Naive B cell (primary cell): ENCODE results near the gene OR8B8. TPM values are rescaled to one million over a fixed set of nuclear protein-coding genes. Genes with fewer than 3 reads are reported as not detected.
"Not testable (repeated sequence)": the region's sequence is repeated elsewhere in the genome, so short reads cannot be mapped to it uniquely, and the experiment has no call there.

Experiments
- ATAC-seq, 2 donors: fragments of 150-1000 bp; cut with Tn5 transposase; 2 replicates each; pipeline ENCODE4 v1.10.0; 2021; ENCODE audit warnings: low read depth in 2 of 2, mild to moderate bottlenecking in 2 of 2, moderate library complexity in 2 of 2
- DNase-seq: peaks from one replicate; pipeline ENCODE4 v3.0.0; 2022
- H3K27ac Mint-ChIP-seq, 6 donors: one replicate each; pipeline ENCODE4 v1.8.0; 2020 to 2022; ENCODE audit warnings: mild to moderate bottlenecking in 6 of 6, mixed read lengths in 6 of 6, moderate library complexity in 5 of 6, inconsistent platforms in 2 of 6
- H3K27me3 Mint-ChIP-seq, 3 donors: one replicate each; pipeline ENCODE4 v1.8.0; 2021 to 2022; ENCODE audit warnings: mixed read lengths in 3 of 3, mild to moderate bottlenecking in 1 of 3
- H3K36me3 Mint-ChIP-seq, 2 donors: one replicate each; pipeline ENCODE4 v1.8.0; 2020 to 2022; ENCODE audit warnings: mixed read lengths in 2 of 2, inconsistent platforms in 1 of 2, mild to moderate bottlenecking in 1 of 2
- H3K4me1 Mint-ChIP-seq, 3 donors: one replicate each; pipeline ENCODE4 v1.8.0; 2020 to 2022; ENCODE audit warnings: mixed read lengths in 3 of 3, inconsistent platforms in 1 of 3, mild to moderate bottlenecking in 1 of 3, moderate library complexity in 1 of 3
- H3K4me3 Mint-ChIP-seq, 8 donors: one replicate each; pipeline ENCODE4 v1.8.0; 2020 to 2022; ENCODE audit warnings: mild to moderate bottlenecking in 8 of 8, mixed read lengths in 8 of 8, moderate library complexity in 8 of 8, inconsistent platforms in 2 of 8
- H3K9me3 Mint-ChIP-seq, 7 donors: one replicate each; pipeline ENCODE4 v1.8.0; 2020 to 2022; ENCODE audit warnings: mixed read lengths in 7 of 7, mild to moderate bottlenecking in 5 of 7, inconsistent platforms in 2 of 7, moderate library complexity in 1 of 7
- polyA plus RNA-seq, 6 donors: library from polyadenylated mRNA; unstranded; fragments of 300-500 nt; fragmentation: Illumina TruSeq; gene quantifications; one replicate each; pipeline ENCODE4 v1.2.3, GENCODE V29; 2021; ENCODE audit warnings: low read depth in 6 of 6

The OR8B8 gene
- polyA plus RNA-seq, 6 donors from 2014 or later = not detected

DNA sequence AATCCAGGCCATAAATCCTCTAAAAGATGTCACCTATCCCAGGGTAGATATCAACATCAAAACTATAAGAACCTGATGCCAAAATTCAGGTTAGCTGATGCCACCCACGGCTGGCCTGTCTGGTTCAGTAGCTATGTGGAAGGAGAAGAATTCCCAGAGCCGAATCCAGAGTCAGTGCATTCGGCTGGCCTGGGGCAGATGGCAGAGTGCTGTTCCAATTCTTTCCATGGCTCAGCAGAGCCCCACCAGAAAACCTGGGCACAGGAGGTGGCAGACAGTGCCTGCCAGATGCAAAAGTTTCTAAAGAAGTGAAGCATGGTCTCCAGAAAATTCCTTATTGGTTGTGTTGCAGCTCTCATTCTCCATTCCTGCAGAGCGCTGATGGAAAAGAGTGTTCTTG, 19.9 kb upstream of the OR8B8 start:
- Mint-ChIP-seq H3K9me3 (peaks cover 0 to 3% (median 0%) of the 10 kb centered on the region in 7 donors), H3K4me1 (no peaks in the 10 kb centered on the region), H3K27ac (no peak overlapping the region), H3K36me3 (no peaks in the 10 kb centered on the region), H3K27me3 (peaks cover 13 to 32% (median 20%) of the 10 kb centered on the region in 3 donors), H3K4me3 (no peak overlapping the region)
- DNase-seq (no peak), ATAC-seq (no peak)

DNA sequence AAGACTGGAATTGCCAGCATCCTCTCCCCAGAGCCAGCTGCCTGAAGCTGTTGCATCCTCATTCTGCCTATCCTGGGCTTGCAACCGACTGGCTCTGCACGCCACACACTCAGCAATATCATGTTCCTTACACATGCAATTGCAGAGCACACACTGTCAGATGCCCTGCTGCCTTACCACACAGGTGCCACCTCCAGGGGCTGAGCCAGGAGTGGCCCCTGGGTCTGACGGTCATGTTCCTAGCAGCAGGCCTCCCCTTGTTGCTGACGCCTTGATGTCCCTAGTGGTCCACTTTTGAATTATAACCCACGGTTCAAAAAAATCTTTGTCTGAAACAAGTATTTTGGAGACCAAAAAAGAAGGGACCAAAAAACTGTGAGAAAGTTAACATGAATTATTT, 18.5 kb upstream of the OR8B8 start:
- Mint-ChIP-seq H3K9me3 (peaks cover 0 to 3% (median 0%) of the 10 kb centered on the region in 7 donors), H3K4me3 (no peak overlapping the region), H3K4me1 (no peaks in the 10 kb centered on the region), H3K27me3 (peaks cover 10 to 30% (median 10%) of the 10 kb centered on the region in 3 donors), H3K36me3 (no peaks in the 10 kb centered on the region), H3K27ac (no peak overlapping the region)
- DNase-seq (no peak), ATAC-seq (no peak)

DNA sequence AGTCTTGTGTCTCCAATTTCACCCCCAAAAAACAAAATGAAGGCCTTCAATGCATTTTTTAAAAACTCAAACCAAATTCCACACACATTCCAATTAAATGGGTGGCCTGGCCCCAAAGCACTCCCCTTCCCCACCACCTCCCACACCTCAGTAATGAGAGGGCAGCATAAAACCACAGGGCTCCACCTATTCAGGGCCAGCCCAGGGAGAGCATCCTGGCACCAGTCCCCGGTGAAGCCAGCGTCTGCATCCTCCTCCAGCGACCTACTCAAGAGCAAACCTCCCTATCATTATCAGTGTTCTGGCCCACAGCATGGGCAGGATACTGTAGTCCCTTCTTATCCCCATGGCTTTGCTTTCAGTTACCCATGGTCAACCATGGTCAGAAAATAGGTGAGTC, 17.8 kb upstream of the OR8B8 start:
- DNase-seq (no peak), ATAC-seq (no peak)
- Mint-ChIP-seq H3K9me3 (peaks cover 0 to 3% (median 0%) of the 10 kb centered on the region in 7 donors), H3K27ac (no peak overlapping the region), H3K4me3 (no peak overlapping the region), H3K4me1 (no peaks in the 10 kb centered on the region), H3K36me3 (no peaks in the 10 kb centered on the region), H3K27me3 (peaks cover 8 to 30% (median 10%) of the 10 kb centered on the region in 3 donors)

DNA sequence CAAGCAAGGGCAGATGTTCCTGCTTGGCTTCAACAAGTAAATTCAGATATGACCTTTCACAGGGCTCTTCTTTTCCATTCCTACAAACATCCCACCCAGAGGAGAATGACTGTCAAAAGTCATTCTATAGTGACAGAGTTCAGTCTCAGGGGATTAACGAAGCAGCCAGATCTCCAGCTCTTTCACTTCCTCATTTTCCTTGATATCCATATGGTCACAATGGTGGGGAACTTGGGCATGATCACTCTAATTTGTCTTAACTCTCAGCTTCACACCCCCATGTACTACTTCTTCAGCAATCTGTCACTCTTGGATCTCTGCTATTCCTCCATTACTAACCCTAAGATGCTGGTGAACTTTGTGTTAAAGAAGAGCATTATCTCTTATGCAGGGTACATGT, 15.0 kb upstream of the OR8B8 start:
- no peaks in the 10 kb centered on the region for H3K4me1 Mint-ChIP-seq
- H3K27ac Mint-ChIP-seq = no peak overlapping the region
- DNase-seq (no peak), ATAC-seq (no peak)
- H3K27me3 Mint-ChIP-seq = peaks cover 8 to 28% (median 17%) of the 10 kb centered on the region in 3 donors
- peaks cover 0 to 3% (median 0%) of the 10 kb centered on the region in 7 donors for H3K9me3 Mint-ChIP-seq
- H3K36me3 Mint-ChIP-seq = no peaks in the 10 kb centered on the region
- no peak overlapping the region for H3K4me3 Mint-ChIP-seq

DNA sequence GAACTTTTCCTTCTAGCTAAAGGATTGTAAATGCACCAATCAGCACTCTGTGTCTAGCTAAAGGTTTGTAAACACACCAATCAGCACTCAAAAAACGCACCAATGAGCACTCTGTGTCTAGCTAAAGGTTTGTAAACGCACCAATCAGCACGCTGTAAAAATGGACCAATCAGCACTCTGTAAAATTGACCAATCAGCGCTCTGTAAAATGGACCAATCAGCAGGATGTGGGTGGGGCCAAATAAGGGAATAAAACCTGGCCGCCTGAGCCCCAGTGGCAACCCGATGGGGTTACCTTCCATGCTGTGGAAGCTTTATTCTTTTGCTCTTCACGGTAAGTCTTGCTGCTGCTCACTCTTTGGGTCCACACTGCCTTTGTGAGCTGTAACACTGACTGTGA, 13.9 kb upstream of the OR8B8 start:
- not testable (repeated sequence) for H3K4me1 Mint-ChIP-seq, H3K36me3 Mint-ChIP-seq, DNase-seq, H3K27ac Mint-ChIP-seq, H3K4me3 Mint-ChIP-seq, H3K9me3 Mint-ChIP-seq, ATAC-seq
- peaks cover 2 to 23% (median 13%) of the 10 kb centered on the region in 3 donors for H3K27me3 Mint-ChIP-seq

DNA sequence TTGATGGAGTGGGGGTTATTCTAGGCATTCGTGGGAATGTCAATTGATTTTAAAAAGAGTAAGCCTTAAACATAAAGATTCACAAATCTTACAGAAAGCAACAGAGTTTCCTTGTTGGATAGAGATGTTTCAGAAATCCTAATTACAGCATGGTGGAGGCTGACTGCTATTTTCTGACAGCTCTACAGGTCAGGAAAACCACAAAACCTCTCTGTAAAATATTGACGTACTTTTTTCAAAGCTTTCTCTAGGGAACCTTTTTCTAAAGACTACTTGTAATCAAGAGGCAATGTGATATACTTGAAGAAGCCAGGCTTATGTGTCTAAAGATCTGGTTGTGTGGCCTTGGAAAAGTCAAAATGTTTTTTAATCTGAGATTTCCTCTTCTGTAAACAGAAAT, 9.1 kb upstream of the OR8B8 start:
- no peak overlapping the region for H3K4me3 Mint-ChIP-seq
- ATAC-seq = no peak
- no peak for DNase-seq
- no peak overlapping the region for H3K27ac Mint-ChIP-seq
- H3K4me1 Mint-ChIP-seq = no peaks in the 10 kb centered on the region
- no peaks in the 10 kb centered on the region for H3K36me3 Mint-ChIP-seq
- peaks cover 0 to 18% (median 2%) of the 10 kb centered on the region in 7 donors for H3K9me3 Mint-ChIP-seq
- peaks cover 0 to 17% (median 7%) of the 10 kb centered on the region in 3 donors for H3K27me3 Mint-ChIP-seq

DNA sequence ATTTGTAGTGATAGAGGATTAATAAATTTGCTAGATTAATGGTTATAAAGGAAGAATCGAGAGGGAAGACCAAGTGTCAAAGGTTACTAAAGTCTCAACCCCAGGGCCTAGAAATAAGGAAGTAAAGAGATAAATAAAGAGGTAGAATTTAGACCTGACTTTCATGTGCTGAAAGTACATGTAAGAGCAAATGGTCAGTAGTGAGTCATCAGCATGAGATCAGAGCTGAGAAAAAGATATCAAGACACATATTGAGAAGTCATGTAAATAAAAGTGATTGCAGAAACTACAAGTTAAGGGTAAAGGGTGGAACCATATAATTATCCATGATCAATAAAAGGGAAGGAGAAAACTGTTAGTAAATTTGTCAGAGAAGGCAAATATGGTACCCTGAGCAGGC, 1.4 kb upstream of the OR8B8 start:
- DNase-seq = no peak
- ATAC-seq = no peak
- no peaks in the 10 kb centered on the region for H3K4me1 Mint-ChIP-seq
- peaks cover 0 to 23% (median 2%) of the 10 kb centered on the region in 7 donors for H3K9me3 Mint-ChIP-seq
- H3K36me3 Mint-ChIP-seq = no peaks in the 10 kb centered on the region
- peaks cover 18 to 25% (median 23%) of the 10 kb centered on the region in 3 donors for H3K27me3 Mint-ChIP-seq
- H3K4me3 Mint-ChIP-seq = no peak overlapping the region
- no peak overlapping the region for H3K27ac Mint-ChIP-seq

DNA sequence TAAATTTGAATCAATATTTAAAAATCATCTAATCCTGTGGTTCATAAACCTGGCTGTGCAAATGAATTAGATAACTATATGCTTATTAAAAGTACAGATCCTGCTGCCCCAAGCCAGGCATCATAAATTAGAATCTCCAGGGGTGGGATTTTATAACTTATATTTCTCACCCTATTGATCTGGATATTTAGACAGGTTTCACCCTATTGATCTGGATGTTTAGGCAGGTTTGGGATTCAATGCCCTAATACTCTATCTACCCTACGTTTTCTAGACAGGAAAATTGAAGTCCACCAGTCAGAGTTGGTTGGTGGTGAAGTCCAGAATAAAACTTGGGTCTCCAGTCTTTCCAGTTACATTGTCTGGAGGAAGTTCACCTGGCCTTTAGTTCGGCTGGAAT, 2.6 kb downstream of the OR8B8 start:
- ATAC-seq (no peak), DNase-seq (no peak)
- H3K4me1 Mint-ChIP-seq = no peaks in the 10 kb centered on the region
- H3K4me3 Mint-ChIP-seq = no peak overlapping the region
- peaks cover 0 to 4% of the 10 kb centered on the region in 2 donors for H3K36me3 Mint-ChIP-seq
- H3K9me3 Mint-ChIP-seq = peaks cover 0 to 7% (median 3%) of the 10 kb centered on the region in 7 donors
- peaks cover 37 to 49% (median 38%) of the 10 kb centered on the region in 3 donors for H3K27me3 Mint-ChIP-seq
- peak overlapping the region in 1 of 6 donors; percentile 33 for H3K27ac Mint-ChIP-seq

DNA sequence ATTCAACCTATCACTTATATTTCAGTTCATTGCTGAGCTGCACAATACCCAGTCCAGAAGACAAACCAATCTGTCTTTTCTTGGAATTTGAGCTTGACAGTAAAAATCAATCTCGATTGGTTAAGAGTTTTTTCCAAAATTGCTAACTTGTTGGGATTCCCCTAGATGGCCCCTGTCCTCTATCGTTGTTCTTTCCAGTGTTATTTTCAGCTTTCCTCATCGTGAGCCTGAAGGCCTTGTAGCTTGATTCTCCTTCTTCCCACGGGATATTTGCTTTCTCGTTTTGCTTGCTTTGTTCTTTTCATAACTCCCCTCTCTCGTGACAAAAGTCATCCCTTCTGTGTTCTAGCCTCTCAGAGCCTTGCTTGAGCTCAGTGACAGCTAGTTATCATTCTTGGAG, 3.1 kb downstream of the OR8B8 start:
- peaks cover 0 to 4% of the 10 kb centered on the region in 2 donors for H3K36me3 Mint-ChIP-seq
- peak overlapping the region in 1 of 6 donors; percentile 33 for H3K27ac Mint-ChIP-seq
- no peaks in the 10 kb centered on the region for H3K4me1 Mint-ChIP-seq
- H3K4me3 Mint-ChIP-seq = no peak overlapping the region
- H3K9me3 Mint-ChIP-seq = peaks cover 0 to 7% (median 3%) of the 10 kb centered on the region in 7 donors
- DNase-seq = no peak
- no peak for ATAC-seq
- peaks cover 37 to 49% (median 38%) of the 10 kb centered on the region in 3 donors for H3K27me3 Mint-ChIP-seq

DNA sequence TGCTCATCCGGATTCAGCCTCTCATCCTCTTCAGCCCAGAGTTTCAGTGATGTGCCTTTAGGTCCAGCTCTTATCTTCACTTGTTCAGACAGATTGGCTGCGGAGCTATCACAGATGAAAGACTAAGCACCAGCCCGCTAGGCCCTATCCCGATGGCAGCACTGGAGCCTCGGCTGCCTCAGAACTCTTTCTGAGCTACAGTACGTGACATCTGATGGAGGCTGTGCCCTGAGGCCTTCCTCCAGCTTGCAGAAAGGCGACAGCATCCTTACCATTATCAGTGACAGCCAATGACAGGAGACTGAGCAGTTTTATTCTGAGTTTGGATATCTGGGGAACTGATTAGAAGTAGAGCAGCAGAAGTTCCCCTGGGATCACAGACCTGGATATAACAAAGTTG, 4.0 kb downstream of the OR8B8 start:
- Mint-ChIP-seq H3K4me1 (no peaks in the 10 kb centered on the region), H3K4me3 (no peak overlapping the region), H3K9me3 (peaks cover 0 to 14% (median 4%) of the 10 kb centered on the region in 7 donors), H3K27ac (no peak overlapping the region), H3K27me3 (peaks cover 37 to 43% (median 38%) of the 10 kb centered on the region in 3 donors), H3K36me3 (peaks cover 0 to 4% of the 10 kb centered on the region in 2 donors)
- no peak for DNase-seq
- ATAC-seq = no peak

DNA sequence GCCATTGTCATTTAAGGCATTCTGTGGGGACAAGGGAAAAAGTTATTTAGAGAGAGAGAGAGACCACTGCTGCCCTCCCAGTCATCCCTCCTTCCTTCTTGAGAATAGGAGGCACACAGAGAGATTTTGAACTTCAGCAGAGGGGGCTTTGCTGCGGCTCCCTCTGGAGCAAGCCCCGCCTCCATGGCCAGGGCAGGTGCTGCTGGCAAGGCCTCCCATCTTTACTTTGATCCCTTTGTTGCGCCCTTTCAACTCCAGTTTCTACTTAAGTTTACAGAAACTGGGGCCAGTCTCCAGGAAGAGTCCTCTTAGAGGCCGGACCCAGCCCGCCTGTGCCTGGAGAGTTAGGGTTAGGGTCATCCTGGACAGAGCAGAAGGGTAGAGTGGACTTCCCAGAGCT, 4.4 kb downstream of the OR8B8 start:
- ATAC-seq (no peak), DNase-seq (no peak)
- Mint-ChIP-seq H3K36me3 (peaks cover 0 to 4% of the 10 kb centered on the region in 2 donors), H3K27me3 (peaks cover 37 to 47% (median 38%) of the 10 kb centered on the region in 3 donors), H3K4me1 (no peaks in the 10 kb centered on the region), H3K27ac (no peak overlapping the region), H3K9me3 (peaks cover 0 to 14% (median 4%) of the 10 kb centered on the region in 7 donors), H3K4me3 (no peak overlapping the region)

DNA sequence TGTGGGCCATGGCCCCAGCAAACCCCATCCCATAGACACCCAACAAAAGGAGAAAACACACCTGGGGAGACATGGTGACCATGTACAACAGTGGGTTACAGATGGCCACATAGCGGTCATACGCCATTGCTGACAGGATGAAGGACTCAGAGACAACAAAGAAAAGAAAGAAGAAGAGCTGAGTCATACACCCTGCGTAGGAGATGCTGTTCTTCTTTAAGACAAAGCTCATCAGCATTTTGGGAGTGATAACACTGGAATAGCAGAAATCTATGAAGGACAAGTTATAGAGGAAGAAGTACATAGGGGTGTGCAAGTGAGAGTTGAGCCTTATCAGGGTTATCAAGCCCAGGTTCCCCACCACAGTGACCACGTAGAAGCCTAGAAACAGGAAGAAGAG, 4.9 kb downstream of the OR8B8 start:
- Mint-ChIP-seq H3K9me3 (peaks cover 0 to 14% (median 4%) of the 10 kb centered on the region in 7 donors), H3K4me1 (no peaks in the 10 kb centered on the region), H3K4me3 (no peak overlapping the region), H3K36me3 (peaks cover 0 to 4% of the 10 kb centered on the region in 2 donors), H3K27ac (no peak overlapping the region), H3K27me3 (peaks cover 38 to 49% (median 42%) of the 10 kb centered on the region in 3 donors)
- DNase-seq = no peak
- ATAC-seq = no peak

DNA sequence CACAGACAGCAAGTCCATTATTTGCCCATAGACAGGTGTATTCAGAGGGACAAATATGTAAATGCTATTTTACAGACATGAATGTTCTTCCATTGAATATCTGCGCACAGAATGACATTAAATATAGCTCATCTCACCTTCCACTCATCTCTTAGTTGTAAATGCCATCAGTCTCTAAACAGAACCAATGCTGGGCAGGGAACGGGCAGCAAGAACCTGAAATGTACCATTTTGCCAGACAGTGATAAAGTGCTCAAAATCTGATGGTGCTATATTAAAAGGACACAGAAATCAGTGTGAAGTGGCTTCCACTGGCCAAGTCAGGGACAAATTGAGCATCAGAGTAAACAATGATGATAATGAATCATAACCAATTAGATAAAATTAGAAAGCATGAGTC, 10.8 kb downstream of the OR8B8 start:
- Mint-ChIP-seq H3K9me3 (peaks cover 1 to 23% (median 3%) of the 10 kb centered on the region in 7 donors), H3K36me3 (peaks cover 3 to 4% of the 10 kb centered on the region in 2 donors), H3K27ac (no peak overlapping the region), H3K4me3 (no peak overlapping the region), H3K27me3 (peaks cover 11 to 32% (median 22%) of the 10 kb centered on the region in 3 donors), H3K4me1 (no peaks in the 10 kb centered on the region)
- ATAC-seq (no peak), DNase-seq (no peak)

DNA sequence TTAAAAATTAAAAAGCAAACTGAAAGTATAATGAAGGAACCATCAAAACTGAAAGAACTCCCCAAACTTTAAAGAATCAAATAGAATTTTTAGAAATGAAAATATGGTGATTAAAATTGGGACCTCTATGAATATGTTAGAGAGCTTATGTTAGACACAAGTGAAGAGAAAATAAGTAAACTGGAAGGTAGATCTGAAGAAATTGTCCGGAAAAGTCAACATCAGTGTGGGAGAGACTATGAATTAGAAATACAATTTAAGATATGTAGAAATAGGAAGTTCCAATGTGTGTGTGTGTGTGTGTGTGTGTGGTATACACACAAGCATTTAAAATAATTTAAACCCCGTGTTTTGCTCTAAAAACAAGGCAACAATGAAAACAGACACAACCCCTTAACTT, 15.9 kb downstream of the OR8B8 start:
- H3K4me1 Mint-ChIP-seq = no peaks in the 10 kb centered on the region
- H3K9me3 Mint-ChIP-seq = peaks cover 2 to 21% (median 6%) of the 10 kb centered on the region in 7 donors
- peaks cover 2 to 11% (median 8%) of the 10 kb centered on the region in 3 donors for H3K27me3 Mint-ChIP-seq
- DNase-seq = no peak
- no peak for ATAC-seq
- H3K27ac Mint-ChIP-seq = peak overlapping the region in 1 of 6 donors; percentile 53
- H3K4me3 Mint-ChIP-seq = no peak overlapping the region
- H3K36me3 Mint-ChIP-seq = peaks cover 0 to 8% of the 10 kb centered on the region in 2 donors
